Stimulated activated CD8-positive, alpha-beta memory T cell treated with anti-CD3 and anti-CD28 coated beads, Interleukin-2, amount 100 ng/mL, for 1 hour (primary cell): Measurements from ENCODE around the gene RANBP17.
"Not testable (repeated sequence)": the region's sequence is repeated elsewhere in the genome, so short reads cannot be mapped to it uniquely, and the experiment has no call there.

Experiments
- DNase-seq, 2 donors: peaks; one replicate each; pipeline ENCODE4 v3.0.0-alpha.2; 2020; ENCODE audit warnings: low read depth in 2 of 2

The RANBP17 gene

GRCh38 chr5:171297941-171298340 lies 436.1 kb downstream of the RANBP17 start:
- DNase-seq = not testable (repeated sequence)

DNA sequence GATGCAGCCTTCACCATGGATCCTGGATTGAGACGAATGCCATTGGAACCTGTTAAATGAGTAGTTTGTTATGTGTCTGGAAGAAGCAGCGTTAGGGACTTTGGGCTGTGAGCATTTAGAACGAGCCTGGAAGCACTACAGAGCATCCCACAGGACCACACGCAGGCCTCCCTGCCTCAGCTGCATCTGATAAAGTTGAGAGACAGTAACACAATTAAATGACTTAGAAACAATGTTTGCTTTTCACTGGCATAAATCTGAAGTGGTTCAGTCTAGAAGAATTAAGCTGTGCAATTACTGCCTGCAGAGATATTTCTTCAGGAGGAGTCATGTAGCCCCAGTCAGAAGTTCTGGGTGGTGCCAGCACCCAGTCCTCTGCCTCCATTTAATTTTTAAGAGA lies 437.4 kb downstream of the RANBP17 start:
- DNase-seq = no peak

DNA sequence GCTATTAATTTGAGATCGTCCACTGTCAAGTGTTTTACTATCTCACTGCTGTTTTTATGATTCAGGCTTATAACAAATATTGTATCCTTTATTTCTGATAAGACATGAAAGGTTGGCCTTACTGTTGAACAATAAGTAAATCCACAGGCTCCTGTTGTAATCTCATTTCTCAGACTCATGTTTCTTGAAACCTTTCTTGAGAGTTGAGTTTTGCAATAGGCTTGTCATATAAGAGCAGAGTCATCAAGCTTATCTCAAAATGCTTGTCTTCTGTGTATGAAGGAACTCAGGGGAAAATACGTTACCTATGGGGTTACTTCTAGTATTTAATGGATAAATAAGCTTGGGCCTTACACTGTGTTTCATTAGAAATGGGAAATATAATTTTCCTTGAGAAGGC lies 438.0 kb downstream of the RANBP17 start:
- no peak for DNase-seq

GRCh38 chr5:171300358-171300757 lies 438.5 kb downstream of the RANBP17 start:
- no peak for DNase-seq

- no peak for DNase-seq
Measured at GRCh38 chr5:171306166-171306565, 444.3 kb downstream of the RANBP17 start.

DNA sequence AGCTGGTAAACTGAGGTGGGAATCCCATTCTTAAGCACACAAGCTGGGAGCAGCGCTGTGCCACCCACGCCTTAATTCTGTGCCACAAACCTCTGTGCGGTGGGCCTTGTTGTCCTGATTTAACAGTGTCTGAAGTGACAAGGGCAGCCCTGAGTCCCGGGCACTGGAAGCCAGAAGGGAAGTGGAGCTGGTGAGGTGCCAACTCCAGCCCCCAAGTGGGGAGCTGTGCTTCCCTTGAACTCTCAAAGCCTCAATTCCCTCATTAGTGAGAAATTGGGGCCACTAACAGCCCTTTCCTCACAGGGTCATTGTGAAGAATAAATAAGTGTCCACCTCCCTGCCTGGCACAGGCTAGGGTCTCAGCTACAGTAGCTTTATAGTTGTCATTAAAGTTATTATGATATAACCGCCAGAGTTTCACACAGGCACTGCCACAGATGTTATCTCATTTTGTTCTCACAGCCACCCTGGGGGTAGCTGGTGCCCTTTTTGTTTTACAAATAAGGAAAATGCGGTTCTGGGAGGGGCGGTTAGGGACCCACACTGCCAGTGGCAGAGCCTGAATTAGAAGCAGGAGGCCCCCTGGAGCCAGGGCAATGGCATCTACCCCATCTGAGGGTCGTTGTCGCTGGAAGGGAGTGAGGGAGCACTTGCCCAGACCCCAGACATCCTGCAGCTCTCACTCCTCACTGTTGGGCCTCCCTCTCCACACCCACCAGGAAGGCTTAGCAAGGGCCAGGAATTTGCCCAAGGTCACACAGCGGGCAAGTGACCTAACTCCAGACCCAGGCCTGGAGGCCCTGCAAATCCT lies 445.2 kb downstream of the RANBP17 start:
- DNase-seq = no peak

DNA sequence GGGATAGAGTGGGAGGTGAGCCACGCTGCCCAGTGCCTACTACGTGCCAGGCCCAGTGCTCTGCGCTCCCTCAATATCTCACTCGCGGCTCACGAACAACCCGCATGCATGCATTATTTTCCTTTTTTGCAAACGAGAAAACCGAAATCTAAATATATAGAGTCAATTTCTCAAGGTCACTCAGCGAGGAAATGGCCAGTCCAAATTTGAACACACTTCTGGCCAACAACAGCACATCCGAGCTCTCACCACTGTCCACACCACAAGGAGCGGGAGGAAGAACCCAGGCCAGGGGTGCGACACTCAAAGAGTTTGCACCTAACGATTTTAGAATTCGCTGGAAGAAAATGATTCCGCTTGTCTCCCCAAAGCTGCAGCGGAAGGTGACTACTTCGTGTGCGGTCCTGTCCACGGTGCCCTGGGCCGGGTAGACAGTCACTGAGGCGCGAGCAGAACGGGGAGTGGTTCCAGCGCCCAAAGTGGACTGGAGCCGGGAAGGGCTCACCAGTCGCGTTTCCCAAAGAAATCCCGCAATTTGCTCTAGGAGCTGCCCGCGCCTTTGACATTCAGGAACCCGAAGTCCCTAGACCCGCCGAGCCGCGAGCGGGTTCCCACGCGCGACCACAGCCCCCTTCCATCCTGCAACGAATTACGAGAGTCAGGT lies 446.1 kb downstream of the RANBP17 start:
- no peak for DNase-seq

DNA sequence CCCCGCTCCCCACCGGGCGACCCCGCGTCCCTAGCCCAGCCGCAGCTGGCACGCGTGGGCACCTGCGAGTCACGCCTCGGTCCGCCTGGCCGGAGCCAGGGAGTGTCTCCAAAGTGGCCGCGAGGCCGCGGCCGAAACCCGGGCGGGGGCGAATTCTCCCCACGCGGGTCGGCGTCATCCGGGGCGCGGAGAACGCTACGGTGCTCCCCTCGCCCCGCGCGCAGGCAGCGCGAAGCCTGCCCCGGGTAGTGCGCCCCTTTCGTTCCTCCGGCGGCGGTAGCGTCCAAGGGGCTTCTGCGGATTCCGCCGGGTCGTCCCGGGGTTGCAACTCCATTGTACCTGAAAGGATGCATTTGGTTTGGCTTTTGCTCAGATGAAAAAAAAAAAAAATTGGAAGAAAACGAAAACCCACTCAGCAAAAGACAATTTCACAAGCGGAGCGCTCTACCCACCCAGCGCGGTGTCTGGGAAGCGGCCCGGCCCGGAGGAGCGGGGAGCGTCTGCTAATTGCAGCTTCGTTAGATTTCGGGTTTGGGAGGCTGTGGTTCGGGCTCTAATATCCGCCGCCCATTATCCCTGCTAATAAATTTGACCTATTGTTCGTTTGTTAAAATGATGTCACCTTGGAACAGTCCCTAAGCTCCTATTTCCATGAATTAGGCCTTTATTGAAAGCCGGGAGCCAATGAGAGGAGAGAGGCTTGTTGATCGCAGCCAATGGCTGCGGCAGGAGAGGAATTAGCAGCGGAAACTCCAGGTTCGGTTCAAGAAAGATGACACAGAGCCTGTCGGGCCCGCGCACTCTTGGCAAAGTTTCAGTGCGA lies 446.8 kb downstream of the RANBP17 start, which contains the start of gene TLX3:
TSS of gene TLX3 (plus strand) at position 796 of the 823 bp plus-strand sequence. CDS start 118 bp downstream, outside the sequence.
- no peak for DNase-seq

DNA sequence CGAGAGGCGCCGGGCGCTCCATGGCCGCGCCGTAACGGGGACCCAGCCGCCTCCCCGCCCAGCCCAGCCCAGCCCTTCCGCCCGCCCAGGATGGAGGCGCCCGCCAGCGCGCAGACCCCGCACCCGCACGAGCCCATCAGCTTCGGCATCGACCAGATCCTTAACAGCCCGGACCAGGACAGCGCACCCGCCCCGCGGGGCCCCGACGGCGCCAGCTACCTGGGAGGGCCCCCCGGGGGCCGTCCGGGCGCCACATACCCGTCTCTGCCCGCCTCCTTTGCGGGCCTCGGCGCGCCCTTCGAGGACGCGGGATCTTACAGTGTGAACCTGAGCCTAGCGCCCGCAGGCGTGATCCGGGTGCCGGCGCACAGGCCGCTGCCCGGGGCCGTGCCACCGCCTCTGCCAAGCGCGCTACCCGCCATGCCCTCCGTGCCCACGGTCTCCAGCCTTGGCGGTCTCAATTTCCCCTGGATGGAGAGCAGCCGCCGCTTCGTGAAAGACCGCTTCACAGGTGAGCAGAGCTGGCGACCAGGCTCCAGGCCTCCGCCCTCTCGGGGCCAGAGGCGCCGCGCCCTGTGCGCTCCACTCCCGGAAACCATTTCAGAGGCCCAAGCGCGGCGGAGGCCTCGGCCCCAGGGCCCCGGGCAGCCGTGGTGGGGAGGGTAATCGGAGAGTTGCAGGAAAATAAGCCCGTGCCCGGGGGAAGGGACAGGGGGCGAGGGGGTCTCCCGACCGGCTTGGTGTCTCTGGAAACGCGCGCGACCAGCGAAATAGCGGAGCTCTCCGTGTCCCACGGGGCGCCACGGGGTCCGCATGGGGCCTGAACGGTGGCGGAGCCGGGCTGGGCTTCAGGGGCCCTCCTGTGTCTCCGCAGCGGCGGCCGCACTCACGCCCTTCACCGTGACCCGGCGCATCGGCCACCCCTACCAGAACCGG lies 447.7 kb downstream of the RANBP17 start:
- no peak for DNase-seq

DNA sequence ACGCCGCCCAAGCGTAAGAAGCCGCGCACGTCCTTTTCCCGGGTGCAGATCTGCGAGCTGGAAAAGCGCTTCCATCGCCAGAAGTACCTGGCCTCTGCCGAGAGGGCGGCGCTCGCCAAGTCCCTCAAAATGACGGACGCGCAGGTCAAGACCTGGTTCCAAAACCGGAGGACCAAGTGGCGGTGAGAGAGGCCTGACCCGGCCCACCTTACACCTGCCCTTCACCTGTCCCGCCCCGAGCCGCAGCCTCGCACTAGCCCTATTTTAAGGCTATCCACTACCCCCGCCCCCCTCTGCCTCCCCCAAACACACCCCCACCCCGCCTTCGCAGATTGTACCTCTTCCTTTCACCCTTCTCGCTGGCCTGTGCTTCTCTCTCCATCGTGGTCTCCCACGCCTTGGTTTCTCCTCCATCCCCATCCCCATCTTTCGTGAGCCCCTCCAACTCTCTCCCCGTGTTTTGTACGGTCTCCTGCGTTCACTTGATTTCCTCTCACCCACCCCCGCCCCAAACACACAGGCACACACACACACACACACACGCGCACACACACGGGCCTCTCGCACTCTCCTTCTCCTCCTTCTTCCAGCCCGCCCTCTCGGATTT lies 448.5 kb downstream of the RANBP17 start:
- DNase-seq = no peak

- no peak for DNase-seq
Measured at GRCh38 chr5:171310819-171311321, 449.1 kb downstream of the RANBP17 start.

- DNase-seq = no peak
Measured at GRCh38 chr5:171311322-171312077, 449.7 kb downstream of the RANBP17 start.

- DNase-seq = no peak
Measured at GRCh38 chr5:171312129-171312974, 450.5 kb downstream of the RANBP17 start.

- DNase-seq = no peak
Measured at GRCh38 chr5:171313481-171314206, 451.8 kb downstream of the RANBP17 start.

GRCh38 chr5:171314728-171315385 lies 453.0 kb downstream of the RANBP17 start:
- no peak for DNase-seq

- DNase-seq = no peak
Measured at GRCh38 chr5:171315386-171315891, 453.6 kb downstream of the RANBP17 start.

- DNase-seq = no peak
Measured at GRCh38 chr5:171315925-171316257, 454.1 kb downstream of the RANBP17 start.
